K562 (cell line): ENCODE results near the gene COX10. TPM values are rescaled to one million over a fixed set of nuclear protein-coding genes. Genes with fewer than 3 reads are reported as not detected.

Source experiments
- ATAC-seq: fragments of 200-7000 bp; cut with Tn5 transposase; 3 replicates; pipeline ENCODE4 v1.9.1; 2020; ENCODE audit warnings: moderate library complexity
- BruUV-seq: library from RNA; stranded (reverse); fragments of 400-500 nt; replicated peaks from 2 replicates; lab custom pipeline; 2021; lab: Mats Ljungman, UMichigan
- CTCF ChIA-PET: fragments of 300-600 bp; formaldehyde crosslinking; extraction: SDS; loops from one replicate; lab custom pipeline; 2021; ENCODE audit warnings: low intra/inter-chr PET ratio; lab: Yijun Ruan, JAX
- POLR2A ChIA-PET: fragments of 300-600, 350-650 bp; sonication (Branson Sonifier 250); formaldehyde crosslinking; extraction: SDS; loops from one replicate; lab custom pipeline; 2021; ENCODE audit warnings: antibody characterized with exemption, inconsistent platforms; lab: Yijun Ruan, JAX
- DNase-seq, 4 experiments: peaks; one replicate each; pipeline versions ENCODE4 v3.0.0 to v3.0.0-alpha.2; 2011 to 2018; ENCODE audit warnings: low spot score in 3 of 4, mixed read lengths in 3 of 4; ENCODE audit errors: extremely low read depth in 1 of 4
- FAIRE-seq: peaks from 2 replicates; lab custom pipeline; 2011; peaks lifted over from hg19 to GRCh38; lab: Jason Lieb, UNC
- H2AFZ ChIP-seq: 2 replicates; pipeline ENCODE4 v1.6.0; 2011; ENCODE audit warnings: low read depth, low read length, control low read depth, inconsistent platforms
- H3K27ac ChIP-seq: fragments of 200-600 bp; 3 replicates; pipeline ENCODE4 v1.8.0; 2011; ENCODE audit warnings: low read depth, mild to moderate bottlenecking, control low read depth, inconsistent platforms, low read length, moderate library complexity, mixed read lengths; ENCODE audit errors: extremely low read depth
- H3K27me3 ChIP-seq, 2 experiments: fragments of 300-600 bp in 1 of 2; 2 replicates in 1 of 2; 3 replicates in 1 of 2; pipeline versions ENCODE4 v1.6.0 to v1.8.0; 2011; ENCODE audit warnings: inconsistent platforms in 2 of 2, low read length in 2 of 2, mild to moderate bottlenecking in 1 of 2, mixed read lengths in 1 of 2, moderate library complexity in 1 of 2; ENCODE audit not compliant: control insufficient read depth in 2 of 2, insufficient read depth in 2 of 2
- H3K36me3 ChIP-seq: fragments of 300-600 bp; 3 replicates; pipeline ENCODE4 v1.8.0; 2011; ENCODE audit warnings: mild to moderate bottlenecking, low read length, inconsistent platforms; ENCODE audit not compliant: control insufficient read depth, insufficient read depth
- H3K4me1 ChIP-seq, 2 experiments: fragments of 200-600 bp in 1 of 2; replicated peaks in 1 of 2; 2 replicates in 1 of 2; 3 replicates in 1 of 2; pipeline versions ENCODE4 v1.5.1 to v1.8.0; 2011; ENCODE audit warnings: inconsistent platforms in 2 of 2, low read length in 2 of 2, mild to moderate bottlenecking in 1 of 2, mixed read lengths in 1 of 2, moderate library complexity in 1 of 2; ENCODE audit not compliant: control insufficient read depth in 2 of 2, insufficient read depth in 2 of 2
- H3K4me2 ChIP-seq: 2 replicates; pipeline ENCODE4 v1.6.1; 2011; ENCODE audit warnings: low read length, control low read depth, inconsistent platforms, mixed read lengths; ENCODE audit not compliant: insufficient read depth
- H3K4me3 ChIP-seq: fragments of 200-600 bp; sonication (generic), shearing (Covaris generic); 2 replicates; pipeline ENCODE4 v1.5.1; 2016; ENCODE audit warnings: control low read depth, inconsistent platforms
- H3K79me2 ChIP-seq: fragments of 200-600 bp; 3 replicates; pipeline ENCODE4 v1.8.0; 2011; ENCODE audit warnings: low read length, inconsistent platforms; ENCODE audit not compliant: control insufficient read depth, insufficient read depth
- H3K9ac ChIP-seq, 2 experiments: 2 replicates each; pipeline versions ENCODE4 v1.6.0 to v1.6.1; 2011; ENCODE audit warnings: low read depth in 2 of 2, low read length in 2 of 2, control low read depth in 1 of 2, inconsistent platforms in 1 of 2, mild to moderate bottlenecking in 1 of 2, mixed read lengths in 1 of 2; ENCODE audit not compliant: insufficient read depth in 1 of 2
- H3K9me1 ChIP-seq: one replicate; pipeline ENCODE4 v1.6.0; 2011; ENCODE audit warnings: inconsistent platforms, mild to moderate bottlenecking, low read length, moderate library complexity; ENCODE audit not compliant: control insufficient read depth, insufficient read depth
- H3K9me3 ChIP-seq: replicated peaks from 2 replicates; pipeline ENCODE4 v1.5.1; 2011; ENCODE audit warnings: low read depth, low read length, inconsistent platforms; ENCODE audit not compliant: control insufficient read depth, insufficient read depth
- H4K20me1 ChIP-seq: replicated peaks from 2 replicates; pipeline ENCODE4 v1.6.1; 2011; ENCODE audit warnings: low read length, inconsistent platforms, mixed read lengths; ENCODE audit not compliant: control insufficient read depth, insufficient read depth
- ARID3B ChIP-seq: fragments of 250-450 bp; sonication (Bioruptor Pico); IDR thresholded peaks from 2 replicates; pipeline ENCODE4 v1.4.0; 2020; ENCODE audit warnings: borderline replicate concordance
- CXXC5 ChIP-seq: fragments of 250-450 bp; sonication (Bioruptor Pico); IDR thresholded peaks from 2 replicates; pipeline ENCODE4 v1.8.0; 2022; ENCODE audit warnings: inconsistent platforms, mild to moderate bottlenecking, moderate library complexity
- HDAC2 ChIP-seq: fragments of 450-650 bp; IDR thresholded peaks from 2 replicates; pipeline ENCODE4 v1.6.1; 2016; ENCODE audit warnings: mild to moderate bottlenecking
- MAZ ChIP-seq, 2 experiments: fragments of 450-650 bp in 1 of 2; sonication (generic) in 1 of 2; formaldehyde crosslinking; IDR thresholded peaks in 1 of 2; conservative IDR thresholded peaks in 1 of 2; 2 replicates each; pipeline versions ENCODE4 v1.4.0 to v1.5.0; 2020; ENCODE audit warnings: mild to moderate bottlenecking in 1 of 2, missing genetic modification reagents in 1 of 2
- POLR2A ChIP-seq: fragments of 450-650 bp; conservative IDR thresholded peaks from 2 replicates; pipeline ENCODE4 v1.6.1; 2016
- RBM15 ChIP-seq: fragments of 200-400 bp; formaldehyde crosslinking; IDR thresholded peaks from 2 replicates; pipeline ENCODE4 v1.6.1; 2018; ENCODE audit warnings: mild to moderate bottlenecking, low read length, moderate library complexity; ENCODE audit not compliant: insufficient read depth
- RBM25 ChIP-seq: fragments of 200-400 bp; formaldehyde crosslinking; IDR thresholded peaks from 2 replicates; pipeline ENCODE4 v1.6.1; 2018; ENCODE audit warnings: low read length, low read depth, moderate library complexity; ENCODE audit not compliant: severe bottlenecking
- SNRNP70 ChIP-seq: fragments of 200-400 bp; formaldehyde crosslinking; optimal IDR thresholded peaks from 2 replicates; pipeline ENCODE3; 2017; ENCODE audit warnings: low read depth, low read length
- USF1 ChIP-seq: sonication (generic); formaldehyde crosslinking; IDR thresholded peaks from 2 replicates; pipeline ENCODE4 v1.9.0; 2022; ENCODE audit warnings: mild to moderate bottlenecking, missing genetic modification reagents
- WGBS: fragments of 100-300 bp; shearing (Covaris generic); methylation state at CpG from one replicate; pipeline ENCODE4 v1.1.6; 2016; ENCODE audit warnings: low coverage, mixed read lengths; ENCODE audit not compliant: insufficient coverage; ENCODE audit errors: missing lambda C conversion rate; 5-methylcytosine and 5-hydroxymethylcytosine counted together
- in situ Hi-C: fragments of 300-500 bp; cut with MboI; formaldehyde crosslinking; loops from 4 replicates; pipeline ENCODE4 v1.15.0; 2018; ENCODE audit warnings: inconsistent platforms, mixed read lengths
- intact Hi-C: fragments of 100-400 bp; cut with micrococcal nuclease; formaldehyde crosslinking; loops from 2 replicates; pipeline ENCODE4 v1.14.2; 2022
- polyA plus RNA-seq, 8 experiments: library from polyadenylated mRNA; depleted of rRNA in 4 of 8; stranded (reverse) in 5 of 8; unstranded in 3 of 8; fragments of >200 nt; fragmentation: Nextera tagmentation in 2 of 8; fragmentation: Illumina TruSeq in 1 of 8; extraction: Ambion mirVana in 2 of 8; extraction: Trizol in 1 of 8; gene quantifications; 2 replicates each; pipeline versions ENCODE4 v1.2.1 to v1.2.3, GENCODE V29; 2011 to 2014; ENCODE audit warnings: inconsistent platforms in 1 of 8, missing spikeins in 1 of 8
- total RNA-seq, 7 experiments: library from RNA; depleted of rRNA in 6 of 7; stranded (reverse); fragments of >200 nt in 6 of 7; fragmentation: Illumina TruSeq in 2 of 7; extraction: Trizol in 2 of 7; gene quantifications; 2 replicates each; pipeline versions ENCODE4 v1.2.1 to v1.2.3, GENCODE V29; 2011 to 2021; ENCODE audit warnings: low replicate concordance in 1 of 7
- TF ChIP-seq, protein P1 (sequence below), 3 experiments: fragments of 200-800 bp in 1 of 3; sonication (Bioruptor generic) in 1 of 3; sonication (generic) in 1 of 3; formaldehyde crosslinking in 1 of 3; IDR thresholded peaks; 2 replicates each; pipeline versions ENCODE4 v1.6.1 to v1.8.0; 2016 to 2022; ENCODE audit warnings: mild to moderate bottlenecking in 2 of 3, missing compliant biosample characterization in 2 of 3, missing genetic modification characterization in 2 of 3, missing genetic modification reagents in 1 of 3

Gene COX10
- total and polyA plus RNA-seq, 9 of the 15 experiments (the other 6 are each of a cell fraction or from before 2014, with no cell fraction given), result 10.3 to 26.4 (median 17.8) TPM

DNA sequence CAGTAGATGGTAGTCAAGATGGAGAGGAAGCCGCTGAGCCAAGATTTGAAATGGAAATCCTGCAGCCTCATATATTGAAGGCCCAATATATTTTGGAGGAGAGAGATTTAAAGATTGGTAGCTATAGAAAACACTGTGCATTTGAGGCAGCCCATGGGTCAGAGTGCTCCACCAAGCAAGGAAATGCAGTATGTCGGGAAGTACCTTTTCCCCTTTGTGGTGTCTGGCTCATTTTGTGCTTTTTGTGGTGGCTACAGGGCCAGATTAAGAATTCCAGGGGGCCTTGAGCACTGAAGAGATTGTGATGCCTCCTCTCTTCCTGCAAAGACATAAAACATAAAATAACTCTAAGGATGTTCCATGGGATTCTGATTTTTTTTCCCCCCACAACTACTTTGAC lies 127.8 kb downstream of the COX10 start:
- DNase-seq, result no peak
- no peak for FAIRE-seq

DNA sequence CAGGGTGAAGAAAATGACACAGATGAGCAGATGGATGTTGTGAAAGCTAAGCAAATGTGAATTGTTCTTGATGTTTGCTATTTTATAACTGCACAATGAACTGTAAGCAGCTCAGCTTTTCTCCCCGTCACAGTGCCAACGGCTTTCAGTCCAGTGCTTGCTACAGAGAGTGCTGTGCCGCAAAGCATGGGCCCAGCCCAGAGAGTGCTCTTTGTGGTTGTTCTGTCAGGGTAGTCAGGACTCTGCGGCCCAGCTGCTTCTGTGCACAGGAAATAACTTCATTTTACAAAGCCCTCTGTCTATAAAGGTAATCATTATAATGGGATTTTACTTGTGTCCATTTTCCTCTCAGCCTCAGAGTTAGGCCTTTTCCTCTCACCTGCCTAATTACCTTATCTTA lies 128.3 kb downstream of the COX10 start:
- CTCF ChIA-PET, result no interaction called here
- Histone ChIP-seq H3K9me3 (no peaks in the 10 kb centered on the region), H2AFZ (no peak overlapping the region), H3K4me2 (no peak overlapping the region), H3K27ac (no peak overlapping the region), H3K4me1 (no peaks in the 10 kb centered on the region; a peak in 1 of 5 replicates), H4K20me1 (0 out of 2 replicates have a peak, but pooled peaks cover 7% of the 10 kb centered on the region), H3K36me3 (0 out of 3 replicates have a peak, but pooled peaks cover 7% of the 10 kb centered on the region), H3K4me3 (no peak overlapping the region), H3K79me2 (no peaks in the 10 kb centered on the region), H3K9ac (no peak overlapping the region), H3K9me1 (no peaks in the 10 kb centered on the region), H3K27me3 (no peaks in the 10 kb centered on the region)
- POLR2A ChIA-PET, result no interaction called here
- BruUV-seq, result no TSS peak
- 49% methylated on average over 4 of the region's 4 CpGs for WGBS
- ATAC-seq (no peak), DNase-seq (no peak), FAIRE-seq (no peak)
- in situ Hi-C loops (no loop called here), intact Hi-C loops (no loop called here)
- TF ChIP-seq USF1 (CRISPR knock-in tag) (no peak), POLR2A (no peak), ARID3B (no peak), HDAC2 (no peak), CXXC5 (CRISPR knock-in tag) (no peak), RBM15 (no peak)

More for the DNA sequence above, 127.8 kb downstream of the COX10 start:
- H3K4me1 ChIP-seq, result no peaks in the 10 kb centered on the region; a peak in 1 of 5 replicates
- H3K4me2 ChIP-seq, result no peak overlapping the region
- 96% methylated on average over 2 of the region's 2 CpGs for WGBS
- H3K4me3 ChIP-seq, result no peak overlapping the region
- intact Hi-C loops, result no loop called here
- BruUV-seq, result no TSS peak
- in situ Hi-C loops, result no loop called here
- H4K20me1 ChIP-seq, result 0 out of 2 replicates have a peak, but pooled peaks cover 7% of the 10 kb centered on the region
- ATAC-seq, result no peak
- H3K9me1 ChIP-seq, result no peaks in the 10 kb centered on the region
- ChIA-PET POLR2A (no interaction called here), CTCF (no interaction called here)
- no peak overlapping the region for H3K27ac ChIP-seq
- H3K27me3 ChIP-seq, result no peaks in the 10 kb centered on the region
- TF ChIP-seq MAZ (CRISPR knock-in tag; conservative IDR thresholded peaks at IDR 0.05 in 1 of 2, IDR thresholded peaks at IDR 0.05 in 1 of 2) (no peak), SNRNP70 (no peak), RBM25 (no peak)
- TF ChIP-seq, protein P1, sequence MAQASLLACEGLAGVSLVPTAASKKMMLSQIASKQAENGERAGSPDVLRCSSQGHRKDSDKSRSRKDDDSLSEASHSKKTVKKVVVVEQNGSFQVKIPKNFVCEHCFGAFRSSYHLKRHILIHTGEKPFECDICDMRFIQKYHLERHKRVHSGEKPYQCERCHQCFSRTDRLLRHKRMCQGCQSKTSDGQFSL (CRISPR knock-in tag; IDR thresholded peaks at IDR 0.05), result no peak
- TF ChIP-seq, protein P1 (tag; IDR thresholded peaks at IDR 0.05), result no peak
- H2AFZ ChIP-seq, result no peak overlapping the region
- no peaks in the 10 kb centered on the region for H3K79me2 ChIP-seq
- H3K9ac ChIP-seq, result no peak overlapping the region
- H3K36me3 ChIP-seq, result 0 out of 3 replicates have a peak, but pooled peaks cover 7% of the 10 kb centered on the region
- H3K9me3 ChIP-seq, result no peaks in the 10 kb centered on the region
